SH-SY5Y (cell line): ENCODE measurements around the gene NSG2.

Source experiments
- GATA2 ChIP-seq: IDR thresholded peaks from 2 replicates; pipeline ENCODE4 v1.6.1; 2011; ENCODE audit warnings: mild to moderate bottlenecking, low read depth, low read length
- GATA3 ChIP-seq: IDR thresholded peaks from 2 replicates; pipeline ENCODE4 v1.6.1; 2011; ENCODE audit warnings: low read depth, mild to moderate bottlenecking, low read length, moderate library complexity

DNA sequence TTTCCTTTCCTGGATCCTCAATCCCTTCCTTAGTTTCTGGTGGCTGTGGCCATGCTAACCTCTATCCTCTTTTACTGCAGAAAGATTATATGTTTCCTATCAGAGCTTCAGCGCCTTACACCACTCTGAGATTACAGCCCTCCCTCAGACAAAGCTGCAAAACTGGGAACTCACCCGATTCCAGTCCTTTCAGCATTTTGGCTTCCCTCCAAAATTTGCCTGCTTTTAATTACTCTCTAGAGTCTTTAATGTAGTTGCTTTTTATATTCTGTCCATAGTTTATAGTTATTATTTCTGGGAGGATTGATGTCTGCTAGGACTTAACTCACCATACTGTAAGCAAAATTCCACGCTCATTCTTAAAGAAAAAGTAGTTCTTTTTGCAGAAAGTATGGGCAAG, 110.2 kb downstream of the NSG2 start:
- TF ChIP-seq GATA3 = no peak
- no peak for TF ChIP-seq GATA2
